Prostate gland (tissue), 2 donors: ENCODE measurements around the gene DCTN2. TPM values are rescaled to one million over a fixed set of nuclear protein-coding genes. Genes with fewer than 3 reads are reported as not detected.

Experiments
- DNase-seq: peaks from one replicate; pipeline ENCODE4 v3.0.0-alpha.2; 2019; ENCODE audit warnings: low spot score
- H3K27ac ChIP-seq, 2 donors: fragments of 200-600 bp; sonication (generic); 2 replicates each; pipeline ENCODE4 v1.5.1; 2017 to 2019
- H3K27me3 ChIP-seq: fragments of 200-600 bp; sonication (generic); replicated peaks from 2 replicates; pipeline ENCODE4 v1.5.1; 2019; ENCODE audit not compliant: insufficient read depth
- H3K36me3 ChIP-seq, 2 donors: fragments of 200-600 bp; sonication (generic); 1 replicate in 1 of 2; 2 replicates in 1 of 2; pipeline versions ENCODE4 v1.5.1 to v1.8.1; 2017 to 2019
- H3K4me1 ChIP-seq: fragments of 200-600 bp; sonication (generic); replicated peaks from 2 replicates; pipeline ENCODE4 v1.5.1; 2019
- H3K4me3 ChIP-seq, 2 donors: fragments of 200-600 bp; sonication (generic); 2 replicates each; pipeline ENCODE4 v1.5.1; 2017 to 2019
- H3K9me3 ChIP-seq: fragments of 200-600 bp; sonication (generic); 2 replicates; pipeline ENCODE4 v1.5.1; 2017
- POLR2A ChIP-seq: fragments of 450-650 bp; IDR thresholded peaks from one replicate; pipeline ENCODE4 v1.6.1; 2016; ENCODE audit warnings: antibody characterized with exemption, mild to moderate bottlenecking
- POLR2AphosphoS5 ChIP-seq: sonication (generic); formaldehyde crosslinking; IDR thresholded peaks from one replicate; pipeline ENCODE4 v1.6.1; 2017; ENCODE audit warnings: antibody characterized with exemption
- WGBS: methylation state at CpG from one replicate; pipeline ENCODE4 v1.1.5; 2018; 5-methylcytosine and 5-hydroxymethylcytosine counted together
- intact Hi-C: fragments of 100-400 bp; cut with DNase I; formaldehyde crosslinking; loops from one replicate; pipeline ENCODE4 v1.14.2; 2022
- total RNA-seq, 2 donors: library from RNA; depleted of rRNA; stranded (reverse); fragments of >200 nt; gene quantifications; one replicate each; pipeline ENCODE4 v1.1.0, GENCODE V29; 2016
- TF ChIP-seq, protein P1 (sequence below), 4 experiments: fragments of 200-600 bp in 2 of 4; fragments of 450-650 bp in 2 of 4; sonication (generic) in 2 of 4; IDR thresholded peaks; 1 replicate in 3 of 4; 2 replicates in 1 of 4; pipeline ENCODE4 v1.5.1; 2016 to 2019; ENCODE audit warnings: antibody characterized with exemption in 4 of 4, mild to moderate bottlenecking in 2 of 4, moderate library complexity in 2 of 4

The DCTN2 gene
- total RNA-seq, 2 donors from 2014 or later: 131 to 157 TPM

DNA sequence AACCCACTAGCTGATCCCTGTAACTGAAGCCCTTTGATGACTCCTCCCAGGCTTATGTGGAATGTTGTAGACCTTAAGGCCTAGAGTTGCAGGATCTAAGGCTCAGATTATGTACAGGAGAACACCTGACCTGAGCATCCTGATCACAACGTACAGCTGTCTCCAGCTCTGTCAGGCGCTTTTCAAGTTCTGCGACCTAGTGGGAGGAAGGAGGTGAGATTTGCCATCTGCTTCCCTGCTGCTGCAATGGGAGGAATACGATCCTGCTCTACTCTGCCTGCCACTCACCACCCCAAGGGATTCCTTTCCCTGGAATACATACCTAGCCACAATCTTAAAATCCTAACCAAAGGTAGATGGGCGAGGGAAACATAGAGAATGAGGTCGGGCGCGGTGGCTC, 13.9 kb downstream of the DCTN2 start:
- whole genome bisulfite sequencing: 97% methylated on average over 8 of the region's 8 CpGs

DNA sequence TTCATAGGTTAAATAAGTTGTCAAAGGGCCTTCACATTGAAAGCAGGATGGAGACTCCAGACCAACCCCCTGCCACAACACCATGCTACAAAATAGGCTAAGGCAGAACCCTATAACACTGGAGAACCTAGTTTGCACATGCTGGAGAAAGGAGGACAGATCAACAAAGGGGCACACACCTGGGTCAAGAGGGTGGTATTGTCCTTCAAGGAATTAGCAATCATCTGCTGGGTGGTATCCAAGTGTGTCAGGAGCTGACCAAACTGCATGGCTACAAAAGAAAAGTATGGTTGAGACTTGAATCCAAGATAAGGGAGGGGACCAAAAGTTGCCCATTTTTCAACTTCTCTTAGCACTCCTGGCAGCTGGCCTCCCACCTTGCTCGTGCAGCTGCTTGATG, 15.2 kb downstream of the DCTN2 start:
- Histone ChIP-seq H3K36me3 (peaks cover 9 to 10% of the 10 kb centered on the region in 2 donors), H3K4me1 (no peaks in the 10 kb centered on the region), H3K9me3 (no peaks in the 10 kb centered on the region), H3K4me3 (no peak overlapping the region), H3K27me3 (no peaks in the 10 kb centered on the region), H3K27ac (no peak overlapping the region)
- 82% methylated on average over 1 of the region's 1 CpG for WGBS
- intact Hi-C loops: no loop called here
- DNase-seq: no peak
- no peak for TF ChIP-seq POLR2AphosphoS5
- TF ChIP-seq POLR2A: no peak
- TF ChIP-seq, protein P1, sequence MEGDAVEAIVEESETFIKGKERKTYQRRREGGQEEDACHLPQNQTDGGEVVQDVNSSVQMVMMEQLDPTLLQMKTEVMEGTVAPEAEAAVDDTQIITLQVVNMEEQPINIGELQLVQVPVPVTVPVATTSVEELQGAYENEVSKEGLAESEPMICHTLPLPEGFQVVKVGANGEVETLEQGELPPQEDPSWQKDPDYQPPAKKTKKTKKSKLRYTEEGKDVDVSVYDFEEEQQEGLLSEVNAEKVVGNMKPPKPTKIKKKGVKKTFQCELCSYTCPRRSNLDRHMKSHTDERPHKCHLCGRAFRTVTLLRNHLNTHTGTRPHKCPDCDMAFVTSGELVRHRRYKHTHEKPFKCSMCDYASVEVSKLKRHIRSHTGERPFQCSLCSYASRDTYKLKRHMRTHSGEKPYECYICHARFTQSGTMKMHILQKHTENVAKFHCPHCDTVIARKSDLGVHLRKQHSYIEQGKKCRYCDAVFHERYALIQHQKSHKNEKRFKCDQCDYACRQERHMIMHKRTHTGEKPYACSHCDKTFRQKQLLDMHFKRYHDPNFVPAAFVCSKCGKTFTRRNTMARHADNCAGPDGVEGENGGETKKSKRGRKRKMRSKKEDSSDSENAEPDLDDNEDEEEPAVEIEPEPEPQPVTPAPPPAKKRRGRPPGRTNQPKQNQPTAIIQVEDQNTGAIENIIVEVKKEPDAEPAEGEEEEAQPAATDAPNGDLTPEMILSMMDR (IDR thresholded peaks at IDR 0.05): no peak

More for the DNA sequence above, 13.9 kb downstream of the DCTN2 start:
- no peak overlapping the region for H3K27ac ChIP-seq
- intact Hi-C loops: no loop called here
- no peak for TF ChIP-seq POLR2AphosphoS5
- TF ChIP-seq, protein P1 (IDR thresholded peaks at IDR 0.05): no peak
- no peak for TF ChIP-seq POLR2A
- peaks cover 9 to 10% of the 10 kb centered on the region in 2 donors for H3K36me3 ChIP-seq
- DNase-seq: no peak
- no peaks in the 10 kb centered on the region for H3K4me1 ChIP-seq
- no peaks in the 10 kb centered on the region for H3K27me3 ChIP-seq
- no peak overlapping the region for H3K4me3 ChIP-seq
- H3K9me3 ChIP-seq: no peaks in the 10 kb centered on the region

DNA sequence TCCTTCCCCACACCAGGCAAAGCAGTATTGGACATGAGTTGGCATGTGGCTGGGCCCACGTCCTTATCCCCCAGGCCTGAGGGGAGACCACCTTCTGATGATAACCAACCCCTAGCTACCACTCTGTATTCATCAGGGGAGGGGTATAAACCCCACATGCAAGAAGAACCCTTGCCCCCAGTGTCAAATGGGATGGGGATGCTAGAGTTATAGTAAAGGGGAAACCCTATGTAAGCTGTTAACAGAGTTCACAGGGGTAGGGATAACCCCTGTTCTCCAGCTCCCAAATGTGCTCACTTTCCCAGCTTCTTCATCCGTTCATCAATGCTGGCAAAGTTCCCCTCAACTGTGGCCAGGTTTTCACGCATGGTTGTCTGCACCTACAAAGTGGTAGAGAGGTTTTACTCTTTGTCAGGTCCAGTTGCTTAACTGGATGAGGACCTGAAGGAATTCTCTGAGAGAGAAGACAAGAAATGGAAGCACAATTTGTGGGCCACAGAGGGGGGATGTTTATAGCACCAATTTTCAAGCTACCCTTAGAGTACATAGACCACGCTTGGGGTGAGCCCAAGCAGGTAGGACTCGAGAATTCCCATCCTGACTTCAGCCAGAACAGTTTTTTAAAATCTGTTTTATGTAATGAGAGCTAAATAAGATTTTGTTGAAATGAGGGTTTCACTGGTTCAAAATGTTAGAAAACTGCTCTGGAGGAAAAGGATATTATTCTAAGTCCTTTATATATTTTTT, 16.4 kb downstream of the DCTN2 start:
- Histone ChIP-seq H3K4me1 (no peaks in the 10 kb centered on the region), H3K4me3 (no peak overlapping the region), H3K27ac (peak overlapping the region in 1 of 2 donors; percentile 26), H3K36me3 (peaks cover 14 to 18% of the 10 kb centered on the region in 2 donors), H3K27me3 (no peaks in the 10 kb centered on the region), H3K9me3 (no peaks in the 10 kb centered on the region)
- no peak for DNase-seq
- intact Hi-C loops: no loop called here
- WGBS: 86% methylated on average over 5 of the region's 5 CpGs
- TF ChIP-seq, protein P1 (IDR thresholded peaks at IDR 0.05): no peak
- TF ChIP-seq POLR2AphosphoS5 (no peak), POLR2A (no peak)

DNA sequence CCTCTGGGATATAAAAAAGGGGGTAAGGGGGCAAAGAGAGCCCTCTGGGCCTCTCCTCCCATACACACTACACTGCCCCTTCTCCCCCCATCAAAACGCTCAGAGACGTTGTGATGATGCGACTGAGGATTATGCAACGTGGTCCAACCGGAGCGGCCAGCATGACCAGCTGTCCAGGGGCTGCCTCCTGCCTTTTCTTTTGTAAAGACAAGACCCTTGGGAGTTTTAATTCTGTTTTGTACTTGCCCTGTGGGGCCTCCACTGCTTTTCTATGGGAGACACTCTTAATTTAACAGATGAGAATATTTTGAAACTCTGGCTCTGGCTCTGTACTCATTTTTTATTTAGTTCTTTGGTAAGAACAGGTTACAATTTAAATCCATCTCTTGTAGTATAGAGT, 17.2 kb downstream of the DCTN2 start:
- no peaks in the 10 kb centered on the region for H3K27me3 ChIP-seq
- H3K36me3 ChIP-seq: peaks cover 14 to 18% of the 10 kb centered on the region in 2 donors
- intact Hi-C loops: no loop called here
- no peak for DNase-seq
- H3K9me3 ChIP-seq: no peaks in the 10 kb centered on the region
- no peak overlapping the region for H3K4me3 ChIP-seq
- WGBS: 46% methylated on average over 6 of the region's 6 CpGs
- H3K27ac ChIP-seq: peak overlapping the region in 1 of 2 donors; percentile 26
- TF ChIP-seq POLR2AphosphoS5: peak; percentile 7
- TF ChIP-seq POLR2A: no peak
- H3K4me1 ChIP-seq: peaks cover 6% of the 10 kb centered on the region

DNA sequence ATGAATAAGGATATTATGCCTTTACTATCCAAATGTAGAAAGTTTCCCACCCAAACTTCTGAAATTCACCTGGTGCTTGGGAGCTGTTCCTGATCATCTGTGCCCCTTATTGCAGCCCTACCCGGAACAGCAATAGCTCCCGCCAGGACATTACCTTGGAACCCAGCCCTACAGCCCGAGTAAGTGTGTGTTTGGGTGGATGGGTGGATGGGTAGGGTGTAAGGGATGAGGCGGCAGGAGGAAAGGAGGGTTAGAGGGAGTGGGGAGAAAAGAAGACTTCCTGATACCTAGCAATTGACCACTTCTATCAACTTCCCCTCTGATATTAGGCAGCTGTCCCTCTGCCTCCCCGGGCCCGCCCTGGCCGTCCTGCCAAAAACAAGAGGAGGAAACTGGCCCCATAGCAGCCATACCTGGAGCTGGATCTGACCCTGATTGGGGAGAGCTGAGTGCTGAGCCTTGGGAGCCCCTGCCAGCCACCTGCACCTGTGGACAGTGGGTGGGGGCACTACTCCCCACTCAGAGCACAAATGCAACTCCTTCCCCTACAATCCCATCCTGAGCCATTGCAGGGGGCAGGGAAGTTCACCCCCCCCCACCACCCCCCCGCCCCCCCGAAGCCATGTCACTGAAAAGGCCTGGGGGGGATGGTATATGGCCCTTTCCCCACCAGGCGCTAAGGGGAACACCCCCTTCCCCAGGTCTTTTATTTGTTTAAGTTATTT, 18.0 kb downstream of the DCTN2 start:
- no peak overlapping the region for H3K4me3 ChIP-seq
- no peak for DNase-seq
- WGBS: 65% methylated on average over 10 of the region's 10 CpGs
- peaks cover 15% of the 10 kb centered on the region for H3K4me1 ChIP-seq
- peaks cover 14 to 15% of the 10 kb centered on the region in 2 donors for H3K36me3 ChIP-seq
- H3K27me3 ChIP-seq: no peaks in the 10 kb centered on the region
- no peak for TF ChIP-seq POLR2A
- no peak for TF ChIP-seq POLR2AphosphoS5
- H3K27ac ChIP-seq: peak overlapping the region in 1 of 2 donors; percentile 26
- intact Hi-C loops: no loop called here
- H3K9me3 ChIP-seq: no peaks in the 10 kb centered on the region
